GM18873 (cell line): ENCODE data around the gene FIG4.
"Not testable (repeated sequence)": the region's sequence is repeated elsewhere in the genome, so short reads cannot be mapped to it uniquely, and the experiment has no call there.

Experiments
- ATAC-seq: cut with Tn5 transposase; IDR thresholded peaks from one replicate; pipeline ENCODE4 v1.9.1; 2021; ENCODE audit warnings: mild to moderate bottlenecking, moderate library complexity, moderate number of reproducible peaks; ENCODE audit not compliant: unreplicated experiment, low FRiP score

FIG4 gene

DNA sequence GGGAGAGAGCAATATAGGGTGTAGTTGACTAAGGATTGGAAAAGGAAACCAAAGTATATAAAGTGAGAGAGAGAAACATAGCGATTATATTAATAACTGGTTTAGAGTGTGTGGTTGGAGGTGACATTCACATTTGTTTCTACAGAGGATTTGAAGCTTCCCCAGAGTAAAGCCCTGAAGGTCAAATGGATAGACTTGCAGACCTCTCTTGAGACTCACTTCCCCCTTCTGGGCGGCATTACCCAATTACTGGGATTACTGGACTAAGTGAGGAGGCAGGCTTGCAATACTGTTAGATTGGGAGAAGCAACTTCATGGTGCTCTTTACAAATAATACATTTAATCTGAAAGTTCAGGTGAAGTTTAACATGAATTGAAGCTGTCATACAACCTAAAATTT, 10.7 kb downstream of the FIG4 start:
- ATAC-seq: no peak

DNA sequence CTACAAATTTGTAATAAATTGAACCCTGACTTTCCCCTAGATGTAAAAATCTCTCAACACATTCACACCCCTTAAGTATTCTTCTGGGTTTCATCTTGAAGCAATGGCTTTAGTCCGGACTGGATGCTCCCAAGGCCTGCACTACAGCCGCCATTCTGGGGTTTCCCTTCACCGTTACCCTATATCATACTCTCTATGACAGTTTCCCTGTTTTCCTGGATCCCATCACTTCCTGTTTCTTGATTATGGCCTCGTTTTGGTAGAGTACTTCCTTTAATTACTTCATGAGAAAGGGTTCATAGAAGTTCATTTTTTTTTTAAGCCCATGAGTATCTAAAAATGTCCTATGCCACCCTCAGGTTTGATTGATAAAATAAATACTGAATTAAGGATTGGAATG, 11.7 kb downstream of the FIG4 start:
- ATAC-seq: no peak

DNA sequence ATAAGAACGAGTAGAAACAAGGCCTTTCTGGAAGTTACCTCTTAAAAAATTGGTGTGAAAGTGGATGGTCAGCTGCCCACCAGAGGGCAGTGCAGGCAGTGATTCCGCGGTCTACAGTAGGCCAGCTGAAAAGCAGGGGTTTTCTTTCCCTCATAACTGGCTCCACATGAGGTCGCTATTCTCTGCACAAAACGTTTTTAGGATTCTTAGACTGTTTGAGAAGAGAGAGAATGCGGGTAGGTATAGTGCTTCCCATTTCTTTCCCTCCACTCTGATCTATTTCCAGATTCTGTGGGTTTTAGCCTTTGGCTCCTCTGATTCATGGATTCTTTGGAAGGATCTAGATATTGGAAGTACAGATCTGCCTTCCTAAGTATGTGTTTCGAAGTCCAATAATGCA, 14.2 kb downstream of the FIG4 start:
- ATAC-seq: peak; percentile 93

DNA sequence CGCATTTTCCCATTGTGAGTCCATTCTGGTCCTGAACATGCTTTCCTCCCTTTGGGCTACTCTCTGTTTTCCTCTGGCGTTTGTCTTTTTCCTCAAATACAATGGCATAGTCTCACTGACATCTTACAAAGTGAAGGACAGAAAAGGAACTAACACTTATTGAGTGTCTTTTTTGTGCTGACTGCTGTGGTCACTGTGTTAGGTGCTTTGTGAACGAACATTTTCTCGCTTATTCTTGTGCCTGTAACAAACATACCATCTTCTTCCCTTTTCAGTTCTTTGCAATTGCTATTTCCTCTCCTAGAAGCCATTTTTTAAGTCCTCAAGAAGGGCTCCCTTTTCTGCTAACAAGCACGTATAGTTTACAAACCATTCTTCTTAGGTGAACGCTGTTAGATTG, 15.4 kb downstream of the FIG4 start:
- ATAC-seq: no peak

DNA sequence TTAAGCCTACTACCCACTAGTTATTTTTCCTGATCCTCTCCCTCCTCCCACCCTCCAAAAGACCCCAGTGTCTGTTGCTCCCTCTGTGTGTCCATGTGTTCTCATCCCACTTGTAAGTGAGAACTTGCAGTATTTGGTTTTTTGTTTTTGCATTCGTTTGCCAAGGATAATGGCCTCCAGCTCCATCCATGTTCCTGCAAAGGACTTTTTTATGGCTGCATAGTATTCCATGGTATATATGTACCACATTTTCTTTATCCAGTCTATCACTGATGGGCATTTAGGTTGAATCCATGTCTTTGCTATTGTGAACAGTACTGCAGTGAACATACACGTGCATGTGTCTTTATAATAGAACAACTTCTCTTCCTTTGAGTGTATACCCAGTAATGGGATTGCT, 17.0 kb downstream of the FIG4 start:
- ATAC-seq: not testable (repeated sequence)

DNA sequence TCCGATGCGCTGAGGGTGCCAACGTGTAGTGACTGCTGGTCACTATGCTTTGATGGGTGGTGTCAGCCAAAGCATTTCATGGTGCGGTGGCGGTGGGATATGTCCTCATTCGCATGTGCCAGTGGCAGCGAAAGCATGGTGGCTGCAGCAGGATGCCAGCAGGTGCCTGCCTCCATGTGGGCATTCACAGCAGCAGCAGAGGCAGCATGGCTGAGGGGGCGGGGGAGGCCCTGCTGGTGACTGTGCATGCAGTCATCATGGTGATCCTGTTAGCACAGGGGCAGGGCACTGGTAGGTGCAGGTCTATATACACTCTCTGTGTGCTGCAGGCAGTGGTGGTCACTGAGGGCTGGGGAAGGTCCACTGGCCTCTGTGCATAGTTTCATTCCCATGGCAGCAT, 22.0 kb downstream of the FIG4 start:
- no peak for ATAC-seq

DNA sequence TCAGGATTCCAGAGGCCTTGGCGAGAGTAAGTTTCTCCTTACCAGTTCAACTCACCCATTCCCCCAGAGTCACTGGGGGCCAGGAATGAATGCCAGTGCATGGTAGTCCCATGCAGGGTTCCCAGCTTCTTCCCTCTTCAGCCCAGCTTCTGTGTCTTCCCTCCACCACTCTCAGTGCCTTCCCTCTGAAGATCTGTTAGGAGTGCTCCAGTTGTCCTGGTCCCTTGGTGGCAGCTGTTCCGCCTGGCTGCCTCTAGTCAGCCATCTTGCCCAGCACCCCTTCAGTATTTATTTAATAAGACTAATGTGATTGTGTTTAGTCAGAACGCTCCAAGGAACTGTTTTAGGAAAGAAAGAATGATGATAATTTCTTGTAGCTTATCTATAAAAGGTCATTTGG, 23.1 kb downstream of the FIG4 start:
- ATAC-seq: no peak

DNA sequence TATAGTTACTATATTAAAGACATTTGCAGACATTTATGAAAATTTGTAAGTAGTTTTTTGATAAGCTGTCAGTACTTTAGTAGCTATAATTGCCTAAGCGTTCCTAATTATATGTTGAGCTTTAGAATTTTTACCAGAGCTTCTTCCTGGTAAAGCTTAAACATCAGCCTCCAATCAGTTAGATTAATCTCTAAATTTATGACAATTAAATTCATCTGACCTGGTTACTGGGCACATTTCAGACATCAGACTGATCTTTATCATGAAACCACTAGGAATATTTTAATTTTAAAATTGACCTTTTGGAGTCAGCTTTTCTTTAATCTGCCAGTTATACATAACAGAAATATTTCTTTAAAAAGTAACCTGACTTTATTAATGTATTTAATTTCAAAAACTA, 23.5 kb downstream of the FIG4 start:
- ATAC-seq: no peak

DNA sequence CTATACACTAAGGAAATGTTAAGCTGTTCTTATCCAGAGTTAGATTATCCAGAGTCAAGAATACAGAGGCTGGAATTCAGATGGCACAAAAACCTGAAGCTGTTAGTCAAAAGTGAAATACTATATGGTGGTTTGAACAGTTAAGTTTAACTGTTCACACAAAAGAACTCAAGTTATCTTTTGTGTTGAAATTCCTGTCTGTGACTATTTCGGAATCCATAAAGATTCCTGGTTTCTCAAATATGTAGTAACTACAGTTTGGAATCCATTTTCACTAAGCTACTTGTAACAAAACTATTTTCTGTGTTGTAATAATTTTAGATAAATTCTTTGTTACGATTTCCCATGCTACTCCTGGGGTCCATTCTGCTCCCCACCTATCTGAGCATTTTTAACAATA, 24.5 kb downstream of the FIG4 start:
- ATAC-seq: no peak

DNA sequence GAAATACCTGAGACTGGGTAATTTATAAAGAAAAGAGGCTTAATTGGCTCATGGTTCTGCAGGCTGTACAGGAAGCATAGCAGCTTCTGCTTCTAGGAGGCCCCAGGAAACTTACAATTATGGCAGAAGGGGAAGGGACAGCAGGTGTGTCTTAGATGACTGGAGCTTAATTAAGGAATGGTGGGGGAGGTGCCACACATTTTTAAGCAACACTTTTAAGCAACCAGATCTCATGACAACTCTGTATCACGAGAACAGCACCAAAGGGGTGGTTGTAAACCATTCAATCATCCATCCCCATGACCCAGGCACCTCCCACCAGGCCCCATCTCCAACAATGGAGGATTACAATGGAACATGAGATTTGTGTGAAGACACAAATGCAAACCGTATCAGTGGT, 26.9 kb downstream of the FIG4 start:
- no peak for ATAC-seq

DNA sequence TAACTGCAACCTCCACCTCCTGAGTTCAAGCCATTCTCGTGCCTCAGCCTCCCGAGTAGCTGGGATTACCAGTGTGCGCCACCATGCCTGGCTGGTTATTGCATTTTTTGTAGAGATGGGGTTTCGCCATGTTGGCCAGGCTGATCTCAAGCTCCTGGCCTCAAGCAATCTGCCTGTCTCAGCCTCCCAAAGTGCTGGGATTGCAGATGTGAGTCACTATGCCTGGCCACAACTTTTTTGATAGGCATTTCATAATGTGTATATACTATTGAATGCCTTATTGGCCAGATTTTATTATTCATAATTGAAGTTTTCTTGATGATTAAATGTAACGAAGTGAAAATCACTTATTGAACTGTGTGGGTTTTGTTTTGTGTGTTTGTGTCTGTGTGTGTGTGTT, 27.9 kb downstream of the FIG4 start:
- no peak for ATAC-seq

DNA sequence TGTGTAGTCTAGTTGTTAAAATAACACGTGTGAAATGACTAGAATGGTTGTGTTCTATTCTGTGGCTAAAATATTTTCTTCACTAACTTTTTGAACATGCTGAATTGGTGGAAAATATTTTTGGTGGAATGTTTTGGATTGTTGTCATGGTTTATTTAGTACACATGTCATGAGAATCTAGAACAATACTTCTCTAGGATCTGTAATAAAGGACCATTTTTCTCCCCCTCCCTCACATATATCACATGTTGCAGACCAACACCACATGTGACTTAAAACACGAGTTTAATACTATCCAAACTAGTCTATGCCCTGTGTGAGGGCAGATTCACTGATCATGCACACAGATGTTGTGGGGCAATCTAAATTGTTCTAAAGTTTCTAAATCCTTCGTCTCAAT, 29.2 kb downstream of the FIG4 start:
- ATAC-seq: no peak

DNA sequence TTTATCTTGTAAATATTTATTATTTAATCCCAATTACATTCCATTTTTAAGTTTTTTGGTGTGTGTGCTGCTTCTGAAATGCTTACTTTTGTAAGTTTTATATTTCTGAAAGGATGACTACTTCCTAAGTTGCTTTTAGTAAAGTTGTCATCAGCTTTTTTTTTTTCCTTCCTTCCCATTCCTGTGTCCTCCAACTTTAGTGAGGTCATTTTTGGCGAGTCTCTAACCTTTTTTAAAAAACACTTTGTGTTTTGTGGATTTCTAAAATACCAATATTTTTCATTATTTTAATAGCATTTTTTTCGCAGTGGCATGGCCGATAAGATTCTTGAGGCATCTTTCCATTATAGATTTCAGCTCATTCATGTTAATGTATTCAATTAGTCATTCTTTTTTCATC, 30.9 kb downstream of the FIG4 start:
- ATAC-seq: no peak

DNA sequence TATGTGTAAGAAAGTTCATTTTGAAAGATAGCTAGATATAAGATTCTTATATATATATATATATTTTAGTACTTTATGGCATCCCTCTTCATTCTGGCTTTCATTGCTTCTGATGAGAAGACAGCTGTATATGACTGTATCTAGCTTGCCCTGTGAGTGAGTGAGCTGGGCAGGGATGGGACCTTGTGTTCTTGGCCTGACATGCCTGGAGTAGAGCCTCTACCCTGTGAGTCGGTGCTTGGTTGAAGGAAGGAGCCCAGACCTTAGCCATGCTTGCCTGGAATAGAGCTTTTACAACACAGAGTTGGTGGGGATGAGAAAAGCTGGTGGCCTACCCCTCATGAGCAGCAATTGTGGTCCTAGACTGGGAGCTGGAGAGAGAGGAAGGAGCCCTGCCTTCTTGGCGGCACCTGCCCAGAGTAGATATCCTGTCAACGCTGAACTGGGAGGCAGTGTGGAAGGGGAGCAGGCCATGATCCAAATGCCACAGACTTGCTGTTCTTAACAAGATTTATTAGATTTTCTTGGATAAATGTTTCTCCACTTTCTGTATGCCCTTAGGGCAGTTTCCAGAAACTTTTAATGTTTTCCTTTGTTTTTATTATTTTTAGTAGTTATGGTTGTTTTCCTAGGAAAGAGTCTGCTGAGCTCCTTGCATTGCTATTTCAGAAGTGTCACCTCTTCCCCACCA, 31.6 kb downstream of the FIG4 start:
- no peak for ATAC-seq

DNA sequence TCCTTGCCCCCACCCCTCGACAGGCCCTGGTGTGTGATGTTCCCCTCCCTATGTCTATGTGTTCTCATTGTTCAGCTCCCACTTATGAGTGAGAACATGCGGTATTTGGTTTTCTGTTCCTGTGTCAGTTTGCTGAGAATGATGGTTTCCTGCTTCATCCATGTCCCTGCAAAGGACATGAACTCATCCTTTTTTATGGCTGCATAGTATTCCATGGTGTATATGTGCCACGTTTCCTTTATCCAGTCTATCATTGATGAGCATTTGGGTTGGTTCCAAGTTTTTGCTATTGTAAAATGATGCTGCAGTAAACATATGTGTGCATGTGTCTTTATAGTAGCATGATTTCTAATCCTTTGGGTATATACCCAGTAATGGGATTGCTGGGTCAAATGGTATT, 34.2 kb downstream of the FIG4 start:
- ATAC-seq: not testable (repeated sequence)

DNA sequence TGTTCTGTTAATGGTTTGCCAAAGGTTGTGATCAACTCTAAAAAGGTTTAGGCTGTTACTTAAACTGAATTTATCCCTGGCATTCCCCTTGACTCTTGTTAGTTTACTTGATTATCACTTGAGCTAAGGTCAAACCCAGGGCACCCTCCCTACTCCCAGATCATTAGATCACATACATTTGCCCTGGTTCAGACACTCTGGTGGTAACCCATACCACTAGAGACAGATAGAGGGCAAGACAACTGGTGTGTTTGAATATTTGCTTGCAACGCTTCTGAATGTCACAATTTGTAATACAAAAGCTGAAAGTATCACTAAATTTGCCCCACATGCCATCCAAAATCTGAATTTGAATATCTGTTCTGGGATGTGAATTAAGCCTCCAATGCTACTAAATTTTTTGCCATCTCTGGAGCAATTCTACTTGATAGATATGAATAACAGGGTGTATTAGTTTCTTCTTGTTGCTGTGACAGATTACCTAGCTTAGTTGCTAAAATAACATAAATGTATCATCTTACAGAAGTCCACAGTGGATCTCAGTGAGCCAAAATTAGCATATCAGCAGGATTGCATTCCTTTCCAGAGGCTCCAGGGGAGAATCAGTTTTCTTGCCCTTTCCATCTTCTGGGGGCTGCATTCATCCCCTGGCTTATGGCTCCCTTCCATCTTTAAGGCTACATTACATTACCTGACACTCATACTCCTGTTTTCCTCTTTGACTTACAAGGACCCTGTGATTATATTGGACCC, 45.4 kb downstream of the FIG4 start:
- ATAC-seq: no peak

DNA sequence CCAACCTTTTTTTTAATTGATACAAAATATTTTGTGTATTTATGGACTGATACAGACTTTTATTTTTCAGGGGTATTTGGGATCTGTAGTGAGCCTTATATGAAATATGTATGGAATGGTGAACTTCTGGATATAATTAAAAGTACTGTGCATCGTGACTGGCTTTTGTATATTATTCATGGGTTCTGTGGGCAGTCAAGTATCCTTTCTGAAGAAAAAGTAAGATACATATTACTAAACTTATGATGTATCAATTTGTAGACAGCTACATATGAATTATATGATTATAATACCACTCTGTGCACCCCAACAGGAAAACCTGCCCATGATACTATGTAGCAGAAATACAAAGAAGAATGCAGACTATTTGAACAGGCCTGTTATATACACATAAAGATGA, 47.2 kb downstream of the FIG4 start:
- ATAC-seq: no peak

DNA sequence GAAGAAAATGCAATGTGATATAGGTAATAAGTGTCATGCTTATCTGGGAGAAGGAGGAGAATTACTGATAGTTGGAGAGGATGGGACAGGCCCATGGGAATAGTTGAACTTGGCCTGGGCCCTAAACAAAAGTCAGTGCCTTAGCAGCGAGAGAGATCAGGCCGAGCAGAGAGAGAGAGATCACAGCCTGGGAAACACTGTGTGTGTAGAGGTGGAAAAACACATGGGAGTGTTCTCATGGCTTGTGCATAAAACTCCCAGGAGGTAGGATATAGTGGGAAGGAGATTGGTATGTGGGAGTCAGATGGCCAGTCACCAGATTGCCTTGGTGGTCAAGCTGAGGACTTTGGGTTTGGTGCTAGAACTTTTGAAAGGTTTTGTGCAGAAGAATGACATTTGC, 47.6 kb downstream of the FIG4 start:
- ATAC-seq: no peak

DNA sequence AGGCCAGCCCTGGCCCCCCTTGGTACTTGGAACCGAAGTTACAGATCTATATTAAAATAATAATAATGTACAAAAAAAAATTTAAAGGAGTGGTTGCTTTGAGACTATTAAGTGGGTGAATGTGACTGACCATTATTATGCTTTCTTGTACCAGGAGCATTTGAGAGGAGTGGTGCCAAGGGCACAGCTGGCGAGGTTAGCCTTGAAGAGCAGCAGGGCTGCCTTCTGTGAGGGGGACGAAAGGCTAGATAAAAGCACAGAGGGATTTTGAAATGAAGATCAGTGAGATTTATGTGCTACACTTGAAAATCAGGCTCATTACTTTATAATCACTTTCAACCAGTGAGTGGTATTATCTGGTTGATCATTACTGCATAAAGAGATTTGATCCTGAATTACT, 48.6 kb downstream of the FIG4 start:
- no peak for ATAC-seq

DNA sequence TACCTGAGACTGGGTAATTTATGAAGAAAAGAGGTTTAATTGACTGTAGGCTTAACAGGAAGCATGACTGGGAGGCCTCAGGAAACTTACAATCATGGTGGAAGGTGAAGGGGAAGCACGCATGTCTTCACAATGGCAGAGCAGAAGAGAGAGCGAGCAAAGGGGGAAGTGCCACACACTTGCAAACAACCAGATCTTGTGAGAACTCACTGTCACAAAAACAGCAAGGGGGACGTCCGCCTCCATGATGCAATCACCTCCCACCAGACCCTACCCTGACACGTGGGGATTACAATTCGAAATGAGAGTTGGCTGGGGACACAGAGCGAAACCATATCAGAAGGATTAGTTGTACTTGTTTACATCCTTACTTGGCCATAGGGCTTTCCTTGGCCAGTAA, 49.7 kb downstream of the FIG4 start:
- ATAC-seq: no peak

DNA sequence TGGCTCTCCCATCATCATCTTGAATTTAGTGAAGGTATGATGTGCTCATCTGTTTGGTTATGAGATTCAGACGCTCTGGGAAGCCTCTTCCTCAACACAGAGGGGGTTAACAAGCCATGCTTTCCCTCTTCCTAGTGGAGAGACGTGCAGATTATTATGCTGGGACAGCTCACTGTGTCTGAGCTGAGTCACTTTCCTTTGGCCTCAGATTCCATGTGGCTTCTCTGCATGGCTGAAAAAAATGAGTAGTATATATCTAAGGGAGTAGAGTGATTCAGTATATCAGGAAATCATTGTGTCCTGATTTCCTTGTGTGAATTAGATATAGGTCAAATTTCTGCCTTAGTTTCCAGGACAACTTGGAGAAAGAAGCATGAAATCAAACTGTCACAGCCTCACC, 52.6 kb downstream of the FIG4 start:
- no peak for ATAC-seq

DNA sequence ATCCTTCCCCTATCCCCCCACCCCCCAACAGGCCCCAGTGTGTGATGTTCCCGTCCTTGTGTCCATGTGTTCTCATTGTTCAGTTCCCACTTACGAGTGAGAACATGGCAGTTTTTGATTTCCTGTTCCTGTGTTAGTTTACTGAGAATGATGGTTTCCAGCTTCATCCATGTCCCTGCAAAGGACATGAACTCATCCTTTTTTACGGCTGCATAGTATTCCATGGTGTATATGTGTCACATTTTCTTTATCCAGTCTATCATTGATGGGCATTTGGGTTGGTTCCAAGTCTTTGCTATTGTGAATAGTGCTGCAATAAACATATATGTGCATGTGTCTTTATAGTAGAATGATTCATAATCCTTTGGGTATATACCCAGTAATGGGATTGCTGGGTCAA, 53.7 kb downstream of the FIG4 start:
- not testable (repeated sequence) for ATAC-seq
